Fibroblast of skin of right quadriceps (primary cell): ENCODE results near the gene SLC29A3.
"Not testable (repeated sequence)": the region's sequence is repeated elsewhere in the genome, so short reads cannot be mapped to it uniquely, and the experiment has no call there.

Experiments
- DNase-seq: peaks from one replicate; pipeline ENCODE4 v3.0.0-alpha.2; 2013

The SLC29A3 gene

GRCh38 chr10:71284544-71285179 is 34.4 kb upstream of the SLC29A3 start:
- no peak for DNase-seq

- DNase-seq, result peak; percentile 41
Observed at GRCh38 chr10:71285180-71285545, 33.9 kb upstream of the SLC29A3 start.

DNA sequence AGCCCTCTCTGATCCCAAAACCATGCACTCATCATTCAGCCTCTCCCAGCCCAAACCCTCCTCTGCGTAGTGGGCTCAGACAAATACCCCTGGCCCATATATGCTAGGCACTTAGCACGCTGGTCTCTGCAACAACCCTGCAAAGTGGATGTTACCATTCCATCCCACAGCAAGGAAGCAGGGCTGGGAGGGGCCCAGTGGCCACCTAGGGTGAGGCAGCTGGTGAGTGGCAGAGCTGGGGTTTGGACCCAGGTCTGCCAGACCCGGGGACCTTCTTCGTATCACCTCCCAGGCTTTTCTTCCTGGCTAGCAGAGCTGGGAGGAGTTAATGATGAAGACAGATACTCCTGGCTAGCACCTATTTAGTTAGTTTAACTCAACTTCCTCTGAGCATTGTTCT is 33.1 kb upstream of the SLC29A3 start:
- DNase-seq, result no peak

GRCh38 chr10:71286521-71287294 is 32.4 kb upstream of the SLC29A3 start:
- no peak for DNase-seq

DNA sequence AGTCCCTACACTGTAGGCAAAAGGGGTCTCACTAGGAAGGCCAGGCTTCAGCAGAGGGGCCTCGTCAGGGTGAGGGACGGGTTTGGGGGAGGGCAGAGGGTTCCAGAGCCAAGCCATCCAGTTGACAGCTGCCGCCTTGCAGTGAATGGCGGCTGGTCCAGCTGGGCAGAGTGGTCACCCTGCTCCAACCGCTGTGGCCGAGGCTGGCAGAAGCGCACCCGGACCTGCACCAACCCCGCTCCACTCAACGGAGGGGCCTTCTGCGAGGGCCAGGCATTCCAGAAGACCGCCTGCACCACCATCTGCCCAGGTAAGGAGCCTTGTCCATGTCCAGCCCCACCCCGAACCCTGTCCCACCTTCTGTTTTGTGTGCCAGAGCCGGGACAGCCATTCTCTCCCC is 31.6 kb upstream of the SLC29A3 start:
- no peak for DNase-seq

GRCh38 chr10:71288461-71288860 is 30.6 kb upstream of the SLC29A3 start:
- no peak for DNase-seq

DNA sequence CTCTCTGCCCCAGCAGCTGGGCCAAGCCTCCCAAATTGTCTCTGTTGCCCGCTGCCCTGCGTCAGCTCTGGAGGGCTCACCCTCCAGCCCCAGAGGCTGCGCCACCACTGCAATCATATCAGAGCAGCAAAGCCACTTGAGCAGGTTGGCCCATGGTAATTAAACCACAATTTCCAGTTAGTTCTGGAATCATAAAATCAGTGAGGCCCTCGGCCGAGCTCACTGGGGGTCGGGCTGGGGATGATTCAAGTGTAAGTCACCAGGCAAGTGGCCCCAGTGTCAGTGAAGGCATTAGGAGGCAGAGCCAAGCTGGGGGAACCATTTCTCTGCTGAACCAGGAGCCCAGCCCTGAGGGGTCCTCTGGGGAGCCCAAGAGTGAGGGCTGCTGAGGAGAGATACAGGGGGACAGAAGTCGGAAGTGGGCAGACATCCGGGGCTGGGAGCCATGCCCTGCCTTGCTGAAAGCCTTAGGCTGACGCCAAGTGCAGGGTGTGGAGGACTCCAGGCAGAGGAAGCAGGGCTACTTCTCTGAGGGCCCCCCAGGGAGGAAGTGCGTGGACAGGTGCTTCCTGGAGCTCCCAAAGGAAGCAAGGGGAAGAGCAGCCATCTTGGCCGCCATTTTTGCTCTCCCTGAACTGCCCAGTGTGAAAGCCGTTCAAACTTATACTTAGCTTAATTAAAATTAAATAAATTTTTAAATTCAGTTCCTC is 29.5 kb upstream of the SLC29A3 start:
- no peak for DNase-seq

- no peak for DNase-seq
Observed at GRCh38 chr10:71290331-71290730, 28.7 kb upstream of the SLC29A3 start.

DNA sequence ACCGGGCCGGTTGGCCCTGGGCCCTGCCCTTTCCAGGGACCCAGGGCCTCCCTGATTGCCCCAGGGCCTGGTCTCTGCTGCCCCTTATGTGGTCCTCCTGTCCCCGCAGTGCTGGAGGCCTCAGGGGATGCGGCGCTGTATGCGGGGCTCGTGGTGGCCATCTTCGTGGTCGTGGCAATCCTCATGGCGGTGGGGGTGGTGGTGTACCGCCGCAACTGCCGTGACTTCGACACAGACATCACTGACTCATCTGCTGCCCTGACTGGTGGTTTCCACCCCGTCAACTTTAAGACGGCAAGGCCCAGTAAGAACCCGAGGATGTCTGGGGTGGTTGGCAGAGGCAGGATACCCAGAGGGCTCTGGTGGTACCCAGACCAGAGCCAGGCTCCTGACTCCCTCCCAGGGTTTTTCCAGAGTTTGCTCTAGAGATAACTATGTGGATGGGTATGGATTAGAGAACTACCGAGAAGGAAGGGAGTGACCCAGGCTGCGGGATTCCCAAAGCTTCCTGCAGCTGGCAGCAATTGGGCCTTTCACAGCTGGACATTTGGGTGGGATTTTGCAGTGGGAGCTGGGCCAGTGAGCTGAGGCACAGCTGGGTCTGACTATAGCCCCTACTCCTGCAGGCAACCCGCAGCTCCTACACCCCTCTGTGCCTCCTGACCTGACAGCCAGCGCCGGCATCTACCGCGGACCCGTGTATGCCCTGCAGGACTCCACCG is 28.1 kb upstream of the SLC29A3 start:
- no peak for DNase-seq

- no peak for DNase-seq
Observed at GRCh38 chr10:71291528-71291900, 27.5 kb upstream of the SLC29A3 start.

- DNase-seq, result no peak
Observed at GRCh38 chr10:71292624-71293445, 26.2 kb upstream of the SLC29A3 start.

DNA sequence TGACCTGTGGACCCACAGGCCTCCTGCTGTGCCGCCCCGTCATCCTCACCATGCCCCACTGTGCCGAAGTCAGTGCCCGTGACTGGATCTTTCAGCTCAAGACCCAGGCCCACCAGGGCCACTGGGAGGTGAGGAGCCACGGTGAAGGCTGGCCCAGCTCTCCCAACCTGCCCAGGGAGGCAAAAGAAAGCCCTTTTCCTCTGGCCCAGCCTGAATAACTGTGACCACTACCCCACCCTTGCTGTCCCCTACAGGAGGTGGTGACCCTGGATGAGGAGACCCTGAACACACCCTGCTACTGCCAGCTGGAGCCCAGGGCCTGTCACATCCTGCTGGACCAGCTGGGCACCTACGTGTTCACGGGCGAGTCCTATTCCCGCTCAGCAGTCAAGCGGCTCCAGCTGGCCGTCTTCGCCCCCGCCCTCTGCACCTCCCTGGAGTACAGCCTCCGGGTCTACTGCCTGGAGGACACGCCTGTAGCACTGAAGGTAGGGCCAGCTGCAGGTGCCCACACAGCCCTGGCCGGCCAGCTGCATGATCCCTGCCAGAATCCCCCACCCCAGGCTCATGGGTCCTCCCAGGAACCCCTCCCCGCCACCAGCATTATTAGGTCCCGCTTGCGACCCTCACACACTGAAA is 25.5 kb upstream of the SLC29A3 start:
- DNase-seq, result no peak

DNA sequence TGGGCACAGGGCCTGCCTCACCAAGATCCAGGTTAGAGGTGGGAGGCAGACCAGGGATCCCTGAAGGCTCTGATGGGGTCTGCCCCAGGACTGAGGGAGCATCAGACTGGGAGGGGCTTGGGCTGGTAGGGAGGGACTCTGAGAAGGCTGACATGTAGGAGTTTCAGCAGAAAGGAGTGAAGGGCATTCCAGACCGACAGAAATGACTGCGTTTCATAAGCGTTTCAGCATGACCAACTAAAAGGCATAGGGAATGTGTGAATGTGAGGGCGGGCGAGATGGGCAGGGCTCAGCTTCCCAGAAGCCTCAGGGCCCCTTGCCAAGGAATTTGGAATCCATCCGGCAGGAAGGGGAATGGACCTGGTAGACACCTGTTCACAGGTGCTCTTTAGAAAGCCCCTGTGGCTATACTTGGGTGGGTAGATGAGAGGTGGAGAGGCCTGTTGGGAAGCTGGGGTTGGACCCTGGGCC is 24.9 kb upstream of the SLC29A3 start:
- no peak for DNase-seq

DNA sequence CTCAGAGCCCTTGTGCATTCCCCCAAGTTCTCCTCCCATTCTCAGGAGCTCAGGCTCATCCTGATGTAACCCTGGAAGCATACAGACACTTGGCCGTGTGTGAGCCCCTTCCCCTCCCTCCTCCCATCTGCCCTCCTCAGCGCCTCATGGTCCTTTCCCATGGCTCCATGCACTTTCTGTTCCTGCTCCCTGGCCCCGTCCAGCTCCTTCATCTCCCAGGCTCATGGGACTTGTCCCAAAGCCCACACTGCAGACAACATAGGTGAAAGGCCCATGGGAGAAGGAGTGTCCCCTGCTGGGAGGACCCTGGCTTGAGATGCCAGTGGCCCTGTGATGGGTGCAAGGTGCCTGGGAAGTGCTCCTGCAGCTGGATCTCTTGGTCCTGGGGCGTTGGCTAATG is 24.2 kb upstream of the SLC29A3 start:
- DNase-seq, result no peak

DNA sequence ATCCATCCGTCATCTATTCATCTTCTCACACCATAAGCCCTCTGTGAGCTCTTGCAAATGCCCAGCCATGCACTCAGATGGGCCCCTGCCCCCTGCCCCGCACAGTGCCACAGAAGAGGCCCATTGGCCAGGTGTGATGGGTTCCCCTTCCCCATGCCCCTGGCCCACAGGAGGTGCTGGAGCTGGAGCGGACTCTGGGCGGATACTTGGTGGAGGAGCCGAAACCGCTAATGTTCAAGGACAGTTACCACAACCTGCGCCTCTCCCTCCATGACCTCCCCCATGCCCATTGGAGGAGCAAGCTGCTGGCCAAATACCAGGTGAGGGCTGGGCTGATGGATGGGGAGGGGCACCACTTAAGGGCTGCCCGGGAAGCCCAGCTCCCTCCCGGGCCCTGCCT is 23.4 kb upstream of the SLC29A3 start:
- no peak for DNase-seq

- DNase-seq, result no peak
Observed at GRCh38 chr10:71296086-71296485, 23.0 kb upstream of the SLC29A3 start.

- not testable (repeated sequence) for DNase-seq
Observed at GRCh38 chr10:71296811-71297210, 22.2 kb upstream of the SLC29A3 start.

DNA sequence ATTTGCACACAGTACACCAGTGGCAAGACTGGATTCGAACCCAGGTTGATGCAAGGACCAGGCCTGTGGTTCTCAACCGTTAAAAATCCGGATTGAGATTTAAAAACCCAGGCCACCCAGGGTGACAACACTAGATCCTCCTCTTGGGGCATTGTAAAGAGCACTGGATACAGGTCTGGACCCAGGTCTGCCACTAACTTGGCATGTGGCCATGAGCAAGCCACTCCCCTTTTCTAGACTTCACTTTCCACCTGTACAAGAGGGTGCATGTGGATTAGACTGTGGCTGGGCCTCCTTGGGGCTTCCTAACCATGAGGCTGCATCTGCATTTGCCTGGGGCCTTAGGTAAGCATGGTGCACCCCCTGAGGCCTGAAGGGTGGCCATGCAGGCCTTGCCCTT is 21.7 kb upstream of the SLC29A3 start:
- no peak for DNase-seq

DNA sequence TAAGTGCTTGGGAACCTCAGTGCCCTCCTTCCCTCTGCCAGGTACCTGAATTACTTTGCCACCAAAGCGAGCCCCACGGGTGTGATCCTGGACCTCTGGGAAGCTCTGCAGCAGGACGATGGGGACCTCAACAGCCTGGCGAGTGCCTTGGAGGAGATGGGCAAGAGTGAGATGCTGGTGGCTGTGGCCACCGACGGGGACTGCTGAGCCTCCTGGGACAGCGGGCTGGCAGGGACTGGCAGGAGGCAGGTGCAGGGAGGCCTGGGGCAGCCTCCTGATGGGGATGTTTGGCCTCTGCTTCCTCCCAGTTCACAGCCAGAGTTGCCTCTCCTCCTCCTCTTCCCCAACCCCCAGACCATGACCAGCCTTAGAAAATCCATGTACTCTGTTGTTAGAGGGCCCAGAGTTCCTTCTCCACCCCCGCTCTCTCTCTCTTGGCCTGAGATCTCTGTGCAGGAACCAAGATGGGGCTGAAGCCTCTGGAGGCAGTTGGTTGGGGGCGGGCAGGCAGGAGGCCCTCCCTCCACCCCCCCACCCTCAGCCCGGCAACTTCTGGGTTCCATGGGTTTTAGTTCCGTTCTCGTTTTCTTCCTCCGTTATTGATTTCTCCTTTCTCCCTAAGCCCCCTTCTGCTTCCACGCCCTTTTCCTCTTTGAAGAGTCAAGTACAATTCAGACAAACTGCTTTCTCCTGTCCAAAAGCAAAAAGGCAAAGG is 19.8 kb upstream of the SLC29A3 start:
- no peak for DNase-seq

- no peak for DNase-seq
Observed at GRCh38 chr10:71300555-71301370, 18.3 kb upstream of the SLC29A3 start.
